ENCODE measurements around the gene RARS2. TPM values are rescaled to one million over a fixed set of nuclear protein-coding genes. Genes with fewer than 3 reads are reported as not detected.

RARS2 gene
- total and polyA plus RNA-seq, 2 of the 8 experiments (the other 6 are each of a cell fraction or from before 2014, with no cell fraction given), result 10.2 to 40.5 TPM

GRCh38 chr6:87540539-87540938 is 49.2 kb downstream of the RARS2 start:
- H3K14ac ChIP-seq (ENCODE audit: insufficient read length), result no peak overlapping the region
- TF ChIP-seq TAF7 (optimal IDR thresholded peaks at IDR 0.05; ENCODE audit: borderline replicate concordance, low read depth, low read length) (no peak), EP300 (IDR thresholded peaks at IDR 0.05; ENCODE audit: borderline replicate concordance in 1 of 2, low read depth in 2 of 2, low read length in 2 of 2) (no peak), CEBPB (IDR thresholded peaks at IDR 0.05; ENCODE audit: low read depth, low read length) (no peak), SP4 (IDR thresholded peaks at IDR 0.05; ENCODE audit: low read length) (no peak), CTBP2 (IDR thresholded peaks at IDR 0.05; ENCODE audit: borderline replicate concordance, insufficient read depth, insufficient read length, low read length) (no peak), GABPA (IDR thresholded peaks at IDR 0.05; ENCODE audit: borderline replicate concordance, insufficient read depth, low read length) (no peak)
- no peak overlapping the region for H4K8ac ChIP-seq (ENCODE audit: extremely low read depth, insufficient read depth, low read length)
- H4K20me1 ChIP-seq (replicated peaks in 1 of 2; ENCODE audit: control insufficient read depth in 1 of 2, insufficient read depth in 2 of 2, low read length in 2 of 2), result no peaks in the 10 kb centered on the region
- H2BK15ac ChIP-seq (ENCODE audit: low read length), result no peak overlapping the region
- no peak overlapping the region for H3K4ac ChIP-seq (replicated peaks; ENCODE audit: insufficient read length, low read depth, low read length)
- 0 out of 2 replicates have a peak overlapping the region, but pooled peaks have one; percentile 3 for H2BK12ac ChIP-seq (ENCODE audit: low read depth, low read length)
- H3K9me3 ChIP-seq (ENCODE audit: insufficient read depth in 2 of 2, low read depth in 1 of 2, low read length in 1 of 2), result no peaks in the 10 kb centered on the region
- H3K56ac ChIP-seq (replicated peaks; ENCODE audit: insufficient read length, low read depth, low read length), result no peak overlapping the region
- no peak overlapping the region for H3K18ac ChIP-seq (ENCODE audit: extremely low read depth, low read length)
- FAIRE-seq (peak; percentile 24), DNase-seq (ENCODE audit: low read depth in 1 of 2, low spot score in 2 of 2) (no peak)
- H4K91ac ChIP-seq (replicated peaks; ENCODE audit: insufficient read length, low read length), result no peak overlapping the region
- no peaks in the 10 kb centered on the region for H3K23me2 ChIP-seq (ENCODE audit: low read depth, low read length)
- CTCF ChIA-PET (ENCODE audit: partially characterized antibody), result no interaction called here
- peaks cover 0 to 53% (median 14%) of the 10 kb centered on the region in 4 experiments; a peak in 5 of 8 replicates for H3K36me3 ChIP-seq (ENCODE audit: control insufficient read depth in 2 of 4, insufficient read depth in 4 of 4, low read length in 3 of 4)
- H4K5ac ChIP-seq (ENCODE audit: insufficient read length, low read depth, low read length), result no peak overlapping the region
- H3K27ac ChIP-seq (ENCODE audit: low read depth, low read length), result no peak overlapping the region; the same call in 1 of the 2 replicates
- no peaks in the 10 kb centered on the region for H3K4me1 ChIP-seq (replicated peaks in 1 of 4; ENCODE audit: control insufficient read depth in 3 of 4, insufficient read depth in 4 of 4, low read length in 3 of 4)
- POLR2A ChIA-PET (ENCODE audit: partially characterized antibody), result no interaction called here
- H3K23ac ChIP-seq (ENCODE audit: insufficient read length), result no peak overlapping the region
- no peak overlapping the region for H2BK20ac ChIP-seq (ENCODE audit: low read length)
- no peaks in the 10 kb centered on the region for H3K27me3 ChIP-seq (replicated peaks in 1 of 4; ENCODE audit: control insufficient read depth in 3 of 4, extremely low read depth in 1 of 4, insufficient read depth in 3 of 4, low read length in 3 of 4)
- no peak overlapping the region for H2AK5ac ChIP-seq (ENCODE audit: low read depth, low read length)
- no peak overlapping the region for H2AFZ ChIP-seq (ENCODE audit: low read length)
- H3K4me3 ChIP-seq (ENCODE audit: extremely low read depth in 1 of 4, insufficient read depth in 2 of 4, low read depth in 3 of 4, low read length in 4 of 4), result no peak overlapping the region
- H2BK120ac ChIP-seq (replicated peaks; ENCODE audit: low read depth, low read length), result no peak overlapping the region
- no peak overlapping the region for H3K9ac ChIP-seq (replicated peaks in 1 of 4; ENCODE audit: extremely low read depth in 1 of 4, low read depth in 3 of 4, low read length in 3 of 4)
- H3K79me2 ChIP-seq (ENCODE audit: control insufficient read depth in 1 of 2, insufficient read depth in 2 of 2, low read length in 2 of 2), result no peaks in the 10 kb centered on the region
- no peak overlapping the region for H3K4me2 ChIP-seq (ENCODE audit: insufficient read depth in 1 of 2, low read depth in 2 of 2, low read length in 2 of 2)
- H3K79me1 ChIP-seq (ENCODE audit: low read depth, low read length), result no peaks in the 10 kb centered on the region
- no peak overlapping the region for H2BK5ac ChIP-seq (ENCODE audit: low read depth, low read length)
- 97% methylated on average over 4 of the region's 4 CpGs; no CpG with 5 or more reads in 1 of the 2 experiments for WGBS, 2 experiments (ENCODE audit: extremely low coverage in 1 of 2, insufficient coverage in 1 of 2, insufficient read length in 1 of 2, insufficient replicate concordance in 2 of 2, low coverage in 1 of 2, low lambda C conversion rate in 2 of 2, missing lambda C conversion rate in 1 of 2)

All from H1 (cell line).